ENCODE measurements around the gene MAFF.
"Not testable (repeated sequence)": the region's sequence is repeated elsewhere in the genome, so short reads cannot be mapped to it uniquely, and the experiment has no call there.

DNA sequence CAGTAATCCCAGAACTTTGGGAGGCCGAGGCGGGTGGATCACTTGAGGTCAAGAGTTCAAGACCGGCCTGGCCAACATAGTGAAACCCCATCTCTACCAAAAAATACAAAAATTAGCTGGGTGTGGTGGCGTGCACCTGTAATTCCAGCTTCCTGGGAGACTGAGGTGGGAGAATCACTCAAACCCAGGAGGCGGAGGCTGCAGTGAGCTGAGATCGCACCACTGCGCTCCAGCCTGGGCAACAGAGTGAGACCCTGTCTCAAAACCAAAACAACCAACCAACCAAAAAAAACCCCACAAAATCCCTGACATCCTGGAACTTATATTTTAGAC lies 23.2 kb upstream of the MAFF start:
- TF ChIP-seq, protein P1, sequence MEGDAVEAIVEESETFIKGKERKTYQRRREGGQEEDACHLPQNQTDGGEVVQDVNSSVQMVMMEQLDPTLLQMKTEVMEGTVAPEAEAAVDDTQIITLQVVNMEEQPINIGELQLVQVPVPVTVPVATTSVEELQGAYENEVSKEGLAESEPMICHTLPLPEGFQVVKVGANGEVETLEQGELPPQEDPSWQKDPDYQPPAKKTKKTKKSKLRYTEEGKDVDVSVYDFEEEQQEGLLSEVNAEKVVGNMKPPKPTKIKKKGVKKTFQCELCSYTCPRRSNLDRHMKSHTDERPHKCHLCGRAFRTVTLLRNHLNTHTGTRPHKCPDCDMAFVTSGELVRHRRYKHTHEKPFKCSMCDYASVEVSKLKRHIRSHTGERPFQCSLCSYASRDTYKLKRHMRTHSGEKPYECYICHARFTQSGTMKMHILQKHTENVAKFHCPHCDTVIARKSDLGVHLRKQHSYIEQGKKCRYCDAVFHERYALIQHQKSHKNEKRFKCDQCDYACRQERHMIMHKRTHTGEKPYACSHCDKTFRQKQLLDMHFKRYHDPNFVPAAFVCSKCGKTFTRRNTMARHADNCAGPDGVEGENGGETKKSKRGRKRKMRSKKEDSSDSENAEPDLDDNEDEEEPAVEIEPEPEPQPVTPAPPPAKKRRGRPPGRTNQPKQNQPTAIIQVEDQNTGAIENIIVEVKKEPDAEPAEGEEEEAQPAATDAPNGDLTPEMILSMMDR (IDR thresholded peaks at IDR 0.05): not testable (repeated sequence)
- not testable (repeated sequence) for TF ChIP-seq ZNF317 (CRISPR knock-in tag; IDR thresholded peaks at IDR 0.05; ENCODE audit: borderline replicate concordance, low read depth); GRHL2 (CRISPR knock-in tag; IDR thresholded peaks at IDR 0.05; ENCODE audit: insufficient replicate concordance, severe bottlenecking); TCF7 (CRISPR knock-in tag; IDR thresholded peaks at IDR 0.05; ENCODE audit: low read depth); CREM (CRISPR knock-in tag; IDR thresholded peaks at IDR 0.05); ESRRA (CRISPR knock-in tag; IDR thresholded peaks at IDR 0.05; ENCODE audit: borderline replicate concordance)
- TF ChIP-seq, protein P2, sequence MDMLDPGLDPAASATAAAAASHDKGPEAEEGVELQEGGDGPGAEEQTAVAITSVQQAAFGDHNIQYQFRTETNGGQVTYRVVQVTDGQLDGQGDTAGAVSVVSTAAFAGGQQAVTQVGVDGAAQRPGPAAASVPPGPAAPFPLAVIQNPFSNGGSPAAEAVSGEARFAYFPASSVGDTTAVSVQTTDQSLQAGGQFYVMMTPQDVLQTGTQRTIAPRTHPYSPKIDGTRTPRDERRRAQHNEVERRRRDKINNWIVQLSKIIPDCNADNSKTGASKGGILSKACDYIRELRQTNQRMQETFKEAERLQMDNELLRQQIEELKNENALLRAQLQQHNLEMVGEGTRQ (CRISPR knock-in tag; IDR thresholded peaks at IDR 0.05): not testable (repeated sequence)
- TF ChIP-seq, protein P3, sequence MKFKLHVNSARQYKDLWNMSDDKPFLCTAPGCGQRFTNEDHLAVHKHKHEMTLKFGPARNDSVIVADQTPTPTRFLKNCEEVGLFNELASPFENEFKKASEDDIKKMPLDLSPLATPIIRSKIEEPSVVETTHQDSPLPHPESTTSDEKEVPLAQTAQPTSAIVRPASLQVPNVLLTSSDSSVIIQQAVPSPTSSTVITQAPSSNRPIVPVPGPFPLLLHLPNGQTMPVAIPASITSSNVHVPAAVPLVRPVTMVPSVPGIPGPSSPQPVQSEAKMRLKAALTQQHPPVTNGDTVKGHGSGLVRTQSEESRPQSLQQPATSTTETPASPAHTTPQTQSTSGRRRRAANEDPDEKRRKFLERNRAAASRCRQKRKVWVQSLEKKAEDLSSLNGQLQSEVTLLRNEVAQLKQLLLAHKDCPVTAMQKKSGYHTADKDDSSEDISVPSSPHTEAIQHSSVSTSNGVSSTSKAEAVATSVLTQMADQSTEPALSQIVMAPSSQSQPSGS (CRISPR knock-in tag; IDR thresholded peaks at IDR 0.05; ENCODE audit: borderline replicate concordance, low read depth): not testable (repeated sequence)
